GM10248 (cell line): ENCODE results near the gene PLEKHA4.

Experiments used
- CTCF ChIA-PET: fragments of 300-600 bp; sonication (Branson Sonifier 250); formaldehyde crosslinking; extraction: SDS; loops from one replicate; lab custom pipeline; 2021; ENCODE audit warnings: antibody characterized with exemption; lab: Yijun Ruan, JAX
- POLR2A ChIA-PET: fragments of 350-650 bp; sonication (Branson Sonifier 250); formaldehyde crosslinking; extraction: SDS; loops from one replicate; lab custom pipeline; 2020; ENCODE audit warnings: antibody characterized with exemption; lab: Yijun Ruan, JAX
- DNase-seq: peaks from one replicate; pipeline ENCODE4 v3.0.0; 2012; ENCODE audit errors: extremely low spot score
- CTCF ChIP-seq: IDR thresholded peaks from 2 replicates; pipeline ENCODE4 v1.5.1; 2012; ENCODE audit warnings: mild to moderate bottlenecking, low read depth; ENCODE audit errors: extremely low read depth, missing control alignments, control extremely low read depth

Gene PLEKHA4

GRCh38 chr19:48805452-48805851, 63.0 kb downstream of the PLEKHA4 start:
- ChIA-PET CTCF (interaction anchor here (2.2 to 5.3 kb wide), 3 partner anchors 10 to 37 kb away, joined by 11 to 44 read pairs (median 13); no protein-coding TSS in a partner anchor), POLR2A (no interaction called here)
- TF ChIP-seq CTCF: no peak
- DNase-seq: no peak

GRCh38 chr19:48804496-48804895, 63.9 kb downstream of the PLEKHA4 start:
- POLR2A ChIA-PET: no interaction called here
- no peak for DNase-seq
- no peak for TF ChIP-seq CTCF
- CTCF ChIA-PET: interaction anchor here (1.0 to 5.3 kb wide), 4 partner anchors 9 to 40 kb away, joined by 3 to 44 read pairs (median 12); no protein-coding TSS in a partner anchor

- POLR2A ChIA-PET: no interaction called here
- CTCF ChIA-PET: interaction anchor here (1.2 to 4.2 kb wide), 4 partner anchors 9 to 39 kb away, joined by 3 to 20 read pairs (median 4); no protein-coding TSS in a partner anchor
- peak; percentile 0 for DNase-seq
- no peak for TF ChIP-seq CTCF
Measured at GRCh38 chr19:48802623-48803022, 65.8 kb downstream of the PLEKHA4 start.

GRCh38 chr19:48799358-48800300, 68.8 kb downstream of the PLEKHA4 start:
- POLR2A ChIA-PET: no interaction called here
- no peak for DNase-seq
- TF ChIP-seq CTCF: no peak
- CTCF ChIA-PET: interaction anchor here (0.8 to 13.1 kb wide), 4 partner anchors 11 to 45 kb away, joined by 3 to 291 read pairs (median 4); no protein-coding TSS in a partner anchor

GRCh38 chr19:48798937-48799336, 69.5 kb downstream of the PLEKHA4 start:
- CTCF ChIA-PET: interaction anchor here (0.8 to 13.1 kb wide), 3 partner anchors 11 to 45 kb away, joined by 5 to 291 read pairs (median 5); partner anchors contain the start of gene HSD17B14
- no peak for DNase-seq
- POLR2A ChIA-PET: no interaction called here
- TF ChIP-seq CTCF: no peak

GRCh38 chr19:48797103-48797502, 71.3 kb downstream of the PLEKHA4 start:
- no peak for TF ChIP-seq CTCF
- ChIA-PET POLR2A (no interaction called here), CTCF (interaction anchor here (2.8 to 13.1 kb wide), 6 partner anchors 9 to 174 kb away, joined by 18 to 291 read pairs (median 42); partner anchors contain the start of genes BCAT2 and HSD17B14)
- no peak for DNase-seq
